GM21423 (cell line): ENCODE data around the gene RGS3.
"Not testable (repeated sequence)": the region's sequence is repeated elsewhere in the genome, so short reads cannot be mapped to it uniquely, and the experiment has no call there.

Experiments used
- ATAC-seq: cut with Tn5 transposase; IDR thresholded peaks from one replicate; pipeline ENCODE4 v1.9.1; 2021; ENCODE audit warnings: mild to moderate bottlenecking, moderate library complexity; ENCODE audit not compliant: unreplicated experiment

The RGS3 gene

DNA sequence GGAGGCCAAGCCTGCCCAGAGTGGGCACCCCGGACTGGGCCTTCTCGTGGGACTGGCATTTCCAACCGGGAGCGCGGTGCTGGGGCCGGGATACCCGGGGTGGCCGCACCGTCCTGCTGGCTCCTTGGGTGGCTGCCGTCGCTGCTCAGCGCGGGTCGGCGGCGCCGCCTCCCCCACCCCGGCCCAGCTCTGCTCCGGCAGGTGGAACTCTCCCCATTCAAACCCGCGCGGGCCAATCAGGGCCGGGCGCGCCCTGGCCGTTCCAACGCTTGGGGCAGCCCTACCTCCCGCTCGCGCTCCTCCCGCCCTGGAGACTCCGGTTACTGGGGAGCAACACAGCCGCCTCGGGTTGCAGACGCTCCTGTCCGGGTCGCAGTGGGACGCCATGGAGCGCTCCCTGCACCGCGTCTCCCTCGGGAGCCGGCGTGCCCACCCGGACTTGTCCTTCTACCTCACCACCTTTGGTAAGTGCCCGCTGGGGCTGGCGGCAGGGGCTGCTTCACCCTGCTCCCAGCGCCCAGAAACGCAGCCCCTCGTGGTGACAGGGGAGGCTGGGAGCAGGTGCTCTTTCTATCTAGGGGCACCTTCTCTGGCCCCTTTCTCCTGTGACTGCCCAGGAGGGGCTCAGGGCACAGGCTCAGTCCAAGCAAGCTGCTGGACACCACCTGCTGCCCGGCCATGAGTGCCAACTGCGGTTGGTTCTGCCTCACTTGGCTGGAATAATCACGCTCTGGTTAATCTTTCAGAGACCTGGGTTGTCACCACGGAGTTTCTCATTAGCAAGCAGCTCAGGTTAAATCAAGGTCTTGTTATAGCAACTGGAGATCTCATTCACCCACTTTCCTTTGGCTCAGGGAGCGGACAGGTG lies at the start of gene RGS3:
TSS of gene RGS3 (plus strand) at position 310 of the 868 bp plus-strand sequence. CDS start at position 386, 76 bp downstream.
- ATAC-seq: no peak

DNA sequence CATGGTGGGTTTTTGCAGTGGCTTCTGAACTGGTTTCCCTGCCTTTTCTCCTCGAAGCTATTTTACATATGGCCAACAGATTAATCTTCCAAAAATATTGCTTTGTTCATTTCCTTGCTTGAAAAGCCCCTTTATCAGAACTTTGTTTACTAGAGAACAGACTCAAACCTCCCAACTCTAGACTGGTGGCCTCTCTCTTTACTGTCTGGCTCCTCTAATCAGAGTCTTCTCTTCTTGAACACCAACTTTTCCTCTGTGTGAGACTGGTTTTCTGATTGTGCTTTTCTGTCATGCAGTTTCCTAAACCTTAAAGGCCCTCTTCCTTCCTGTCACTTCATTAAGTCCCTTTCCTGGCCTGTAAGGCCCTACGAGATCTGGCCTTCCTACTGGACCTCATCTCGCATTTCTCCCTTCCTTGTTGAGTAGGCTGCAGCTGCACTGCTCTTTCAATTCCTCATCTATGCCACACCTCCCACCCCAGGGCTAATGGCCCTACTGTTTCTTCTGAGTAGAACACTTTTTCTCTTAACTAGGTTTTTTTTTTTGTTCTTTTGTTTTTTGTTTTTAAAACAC lies 47.3 kb upstream of the RGS3 start:
- peak; percentile 97 for ATAC-seq

DNA sequence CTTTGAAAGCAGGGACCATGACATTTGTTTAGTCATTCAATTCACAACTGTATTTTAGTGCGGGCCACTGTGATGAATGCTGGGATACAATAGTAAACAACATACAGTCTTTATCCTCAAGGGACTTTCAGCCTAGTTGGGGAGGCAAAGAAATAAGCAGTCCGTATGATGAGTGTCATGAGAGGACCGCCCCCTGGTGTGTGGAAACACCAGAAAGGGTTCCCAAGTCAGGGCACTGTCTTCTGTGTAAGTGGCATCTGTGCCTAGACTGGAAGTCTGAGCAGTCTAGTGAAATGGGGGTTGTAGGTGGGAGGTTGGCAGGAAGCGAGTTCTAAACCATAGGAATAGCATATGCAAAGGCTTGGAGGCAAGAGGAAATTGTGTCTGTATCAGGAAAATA lies 46.2 kb upstream of the RGS3 start:
- no peak for ATAC-seq

GRCh38 chr9:113421726-113422125 lies 41.8 kb upstream of the RGS3 start:
- no peak for ATAC-seq

DNA sequence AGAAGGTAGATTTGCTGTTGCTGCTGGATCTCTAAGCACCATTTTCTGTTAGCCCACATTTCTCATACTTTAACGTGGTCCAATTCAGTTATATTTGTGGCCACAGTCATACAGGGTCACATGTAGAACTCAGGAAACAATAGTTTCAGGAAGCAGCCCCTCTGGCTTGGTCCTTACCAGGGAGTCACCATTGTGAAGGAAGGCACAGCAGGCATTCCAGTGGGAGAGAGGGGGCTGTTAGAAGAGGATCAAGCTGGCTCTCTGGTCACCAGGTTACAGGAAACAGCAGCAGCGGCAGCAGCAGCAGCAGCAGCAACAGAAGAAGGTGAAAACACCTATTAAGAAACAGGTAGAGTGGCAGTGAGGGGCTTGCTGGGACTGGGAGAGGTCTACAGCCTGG lies 38.5 kb upstream of the RGS3 start:
- ATAC-seq: no peak

GRCh38 chr9:113426701-113427100 lies 36.8 kb upstream of the RGS3 start:
- ATAC-seq: no peak

GRCh38 chr9:113427629-113428028 lies 35.9 kb upstream of the RGS3 start:
- ATAC-seq: no peak

GRCh38 chr9:113428062-113428615 lies 35.4 kb upstream of the RGS3 start:
- no peak for ATAC-seq

- ATAC-seq: no peak
Observed at GRCh38 chr9:113431191-113431590, 32.3 kb upstream of the RGS3 start.

- no peak for ATAC-seq
Observed at GRCh38 chr9:113436728-113437515, 26.6 kb upstream of the RGS3 start.

DNA sequence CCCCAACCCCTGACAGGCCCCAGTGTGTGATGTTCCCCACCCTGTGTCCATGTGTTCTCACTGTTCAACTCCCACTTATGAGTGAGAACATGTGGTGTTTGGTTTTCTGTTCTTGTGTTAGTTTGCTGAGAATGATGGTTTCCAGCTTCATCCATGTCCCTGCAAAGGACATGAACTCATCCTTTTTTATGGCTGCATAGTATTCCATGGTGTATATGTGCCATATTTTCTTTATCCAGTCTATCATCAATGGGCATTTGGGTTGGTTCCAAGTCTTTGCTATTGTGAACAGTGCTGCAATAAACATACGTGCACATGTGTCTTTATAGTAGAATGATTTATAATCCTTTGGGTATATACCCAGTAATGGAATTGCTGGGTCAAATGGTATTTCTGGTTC lies 25.8 kb upstream of the RGS3 start:
- not testable (repeated sequence) for ATAC-seq

- no peak for ATAC-seq
Observed at GRCh38 chr9:113444736-113445135, 18.8 kb upstream of the RGS3 start.

DNA sequence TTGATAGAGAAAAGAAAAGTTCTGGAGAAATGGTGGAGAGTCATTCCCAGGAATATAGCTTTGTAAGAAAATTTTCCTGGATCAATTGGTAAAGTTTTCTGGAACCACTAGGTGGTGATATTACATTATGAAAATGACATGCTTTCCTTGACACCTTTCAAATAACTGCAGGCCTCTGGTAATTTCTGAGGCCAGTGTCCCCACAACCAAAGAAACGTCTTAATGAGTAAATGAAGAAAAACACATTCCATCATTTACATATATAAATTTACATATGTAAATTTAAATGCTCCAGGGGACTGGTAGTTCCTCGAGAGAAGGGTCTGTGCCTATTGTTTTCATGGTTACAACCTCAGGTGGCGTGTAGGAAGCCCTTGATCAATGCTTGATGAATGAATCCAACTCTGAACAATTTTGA lies 17.2 kb upstream of the RGS3 start:
- ATAC-seq: no peak

GRCh38 chr9:113449376-113449775 lies 14.2 kb upstream of the RGS3 start:
- no peak for ATAC-seq

- ATAC-seq: no peak
Observed at GRCh38 chr9:113452113-113452605, 11.4 kb upstream of the RGS3 start.

DNA sequence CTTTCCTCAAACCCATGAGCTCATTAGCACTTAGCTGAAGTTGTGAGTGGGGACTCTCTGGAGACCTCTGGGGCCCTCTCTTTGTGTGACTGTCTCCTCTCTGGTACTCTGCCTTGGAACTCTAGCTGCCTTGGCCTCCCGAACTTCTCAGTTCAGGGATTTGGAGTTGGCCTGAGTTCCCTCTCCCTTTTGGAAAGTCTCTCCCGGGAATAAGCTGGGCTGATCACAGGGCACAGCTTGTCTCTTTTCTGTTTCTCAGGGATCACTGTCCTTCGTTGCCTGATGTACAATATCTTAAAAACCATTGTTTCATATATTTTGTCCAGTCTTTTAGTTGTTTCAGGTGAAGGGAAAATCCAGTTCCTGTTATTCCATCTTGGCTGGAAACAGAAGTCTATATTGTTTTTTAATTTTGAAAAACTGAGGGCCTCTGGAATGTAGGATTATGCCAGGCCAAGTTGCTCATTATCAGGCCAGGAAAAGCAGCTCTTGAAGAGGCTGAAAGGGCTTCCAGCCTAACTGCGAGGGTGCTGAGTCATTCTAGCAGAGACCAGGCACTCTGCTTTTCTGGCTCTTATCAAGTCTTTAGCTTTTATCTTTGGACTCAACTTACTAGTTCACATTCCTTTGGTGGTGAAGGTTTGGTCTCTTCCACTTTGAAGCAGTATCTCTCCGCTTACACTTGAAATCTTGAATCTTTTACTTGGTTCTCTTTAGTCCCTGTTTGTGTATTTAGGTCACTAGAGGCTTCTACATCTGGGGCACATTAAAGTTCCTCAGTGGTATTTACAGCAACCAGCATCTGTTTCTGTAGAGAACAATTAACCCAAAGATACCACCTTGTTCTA lies 8.4 kb upstream of the RGS3 start:
- no peak for ATAC-seq

GRCh38 chr9:113456235-113456634 lies 7.3 kb upstream of the RGS3 start:
- no peak for ATAC-seq

DNA sequence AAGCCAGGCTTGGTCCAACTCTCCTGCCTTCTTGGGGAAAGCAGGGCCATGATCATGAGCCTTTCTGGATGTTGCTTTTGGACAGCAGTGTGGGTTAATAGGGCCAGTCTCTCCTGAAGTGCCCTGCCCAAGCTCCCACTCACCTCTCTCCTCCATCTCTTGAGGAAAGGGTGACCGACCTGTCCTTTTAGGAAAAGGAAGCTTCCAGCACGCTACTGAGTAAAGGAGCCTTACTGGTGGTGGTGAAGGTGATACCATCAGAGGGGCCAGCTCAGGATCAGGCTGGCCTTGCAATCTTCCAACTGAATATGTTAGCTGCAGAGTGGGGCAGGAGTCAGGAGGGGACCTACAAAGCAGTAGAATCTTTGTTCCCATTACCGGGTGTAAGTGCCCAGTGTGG lies 2.2 kb upstream of the RGS3 start:
- no peak for ATAC-seq

DNA sequence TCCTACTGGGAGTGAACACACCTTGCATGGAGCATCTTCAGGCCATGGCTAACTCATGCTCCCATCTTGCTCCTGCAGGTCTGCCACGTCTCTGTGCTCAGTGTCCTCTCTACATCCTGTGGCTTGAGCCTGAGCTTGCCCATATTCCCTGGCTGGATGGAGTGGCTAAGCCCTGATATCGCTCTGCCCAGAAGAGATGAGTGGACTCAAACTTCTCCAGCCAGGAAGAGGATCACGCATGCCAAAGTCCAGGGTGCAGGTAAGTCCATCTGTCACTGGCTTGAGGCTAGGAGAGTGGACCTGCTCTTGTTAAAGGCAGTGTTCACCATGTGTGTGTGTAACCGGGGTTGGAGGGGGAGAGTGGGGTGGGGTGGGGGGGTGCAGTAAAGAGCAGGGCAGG lies 1.6 kb upstream of the RGS3 start:
- ATAC-seq: no peak

DNA sequence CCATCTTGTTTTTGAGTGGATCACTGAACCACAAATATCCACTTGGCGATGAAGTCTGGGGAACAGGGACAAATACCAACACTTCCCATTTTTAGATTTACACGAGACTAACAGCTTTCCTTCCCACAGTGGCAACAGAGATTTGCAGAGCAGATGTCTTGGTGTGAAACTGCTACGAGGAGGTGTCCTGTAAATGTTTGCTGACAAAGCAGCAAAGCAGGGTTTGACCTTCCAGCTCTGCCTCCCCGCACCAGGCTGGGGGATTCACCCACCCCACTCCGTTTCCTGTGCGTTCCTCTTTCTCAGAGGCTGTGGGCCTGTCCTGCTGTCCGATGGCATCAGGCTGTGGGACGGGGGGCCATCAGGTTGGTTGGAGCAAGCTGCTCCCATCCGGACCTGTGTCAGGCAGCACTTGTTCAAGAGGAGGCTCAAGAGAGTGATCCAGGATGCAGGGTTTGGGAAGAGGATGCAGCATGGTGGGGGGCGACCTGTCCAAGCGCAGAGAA lies 693 bp upstream of the RGS3 start:
- ATAC-seq: no peak
